Activated T-helper 1 cell treated with anti-CD3 and anti-CD28 coated beads, Interleukin-2, amount 50 U/mL, for 16 hours (primary cell): ENCODE results near the gene CCDC93.

Source experiments
- DNase-seq, 2 donors: peaks; one replicate each; pipeline ENCODE4 v3.0.0-alpha.2; 2020; ENCODE audit warnings: low read depth in 1 of 2, low spot score in 1 of 2

Gene CCDC93

DNA sequence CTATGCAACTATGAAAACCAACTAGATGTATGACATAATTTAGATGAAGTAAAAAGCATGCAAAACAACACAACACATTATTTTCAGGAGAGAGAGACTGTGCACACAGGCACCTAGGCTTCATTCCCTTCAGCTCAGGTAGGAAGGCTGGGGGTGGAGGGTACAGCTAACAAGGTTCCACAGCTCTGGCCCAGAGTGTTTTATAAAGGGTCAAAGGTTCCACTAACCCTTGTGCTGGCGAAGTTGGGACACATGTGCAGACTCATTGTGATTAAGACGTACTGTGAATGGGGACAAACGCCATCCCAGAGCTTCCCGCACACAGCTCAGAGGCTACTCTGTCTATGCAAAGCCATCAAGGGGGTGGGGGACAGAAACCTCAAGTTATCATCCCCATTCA is 19.1 kb downstream of the CCDC93 start:
- DNase-seq: no peak

DNA sequence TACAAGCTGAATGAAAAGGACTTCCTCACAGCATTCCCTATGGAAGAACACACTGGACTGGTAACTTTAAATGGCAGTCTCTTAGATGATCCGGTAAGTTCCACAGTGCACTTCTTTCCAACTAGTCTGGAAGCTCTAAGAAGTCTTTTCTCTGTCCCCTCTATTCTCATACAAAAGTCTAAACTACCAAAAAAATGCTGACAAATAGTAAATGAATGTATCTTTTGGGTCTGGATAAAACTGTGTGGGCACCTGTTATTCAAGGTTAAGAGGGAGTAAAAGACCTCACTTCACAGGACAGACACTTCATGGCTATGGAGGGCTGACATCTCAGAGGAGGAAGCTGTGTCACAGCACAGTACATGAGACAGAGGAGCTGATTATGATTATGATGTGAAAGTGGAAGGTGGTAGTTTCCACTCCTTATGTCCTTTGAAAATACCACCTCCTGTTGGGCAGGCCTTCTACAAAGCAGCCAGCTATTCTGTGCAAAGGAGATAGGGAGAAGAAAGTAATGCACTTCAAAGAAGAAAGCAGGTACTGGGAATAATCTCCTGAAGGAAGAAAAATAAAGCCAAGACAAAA is 23.9 kb downstream of the CCDC93 start:
- no peak for DNase-seq

DNA sequence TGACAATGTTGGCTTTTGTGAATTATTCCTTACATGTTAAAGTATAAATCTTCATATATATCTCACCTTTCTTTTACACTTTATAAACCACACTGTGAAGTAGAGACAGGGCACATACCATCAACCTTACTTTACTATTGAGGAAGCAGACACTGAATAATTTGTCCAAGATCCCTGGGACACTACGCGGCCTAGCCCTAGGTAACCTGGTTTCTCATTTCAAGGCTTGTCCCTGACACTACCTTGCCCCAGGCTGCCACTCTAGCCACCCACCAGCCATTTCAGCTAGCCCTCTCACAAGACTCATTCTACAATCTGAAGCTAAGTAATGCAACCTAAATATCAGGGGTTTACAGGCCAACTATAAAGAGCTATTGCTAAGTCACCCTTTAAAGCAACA is 26.7 kb downstream of the CCDC93 start:
- no peak for DNase-seq

DNA sequence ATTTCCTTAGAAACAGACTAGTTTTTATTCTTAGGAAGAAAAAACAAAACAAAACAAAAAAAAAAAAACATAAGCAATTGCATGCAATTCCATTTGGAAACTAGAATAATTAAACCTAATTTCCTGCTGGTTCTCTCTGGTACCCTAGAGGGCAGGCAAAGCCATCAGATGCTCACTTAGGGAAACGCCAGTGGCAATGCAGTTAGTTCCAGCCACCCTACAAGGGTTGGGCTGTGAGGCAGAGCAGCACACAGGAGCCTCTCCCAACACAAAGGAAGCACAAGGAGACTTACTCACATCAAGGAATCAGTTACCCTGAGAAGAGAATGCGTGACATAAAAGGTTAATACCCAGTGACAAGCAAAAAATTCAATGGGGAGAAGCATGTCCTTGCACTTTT is 28.8 kb downstream of the CCDC93 start:
- DNase-seq: no peak

DNA sequence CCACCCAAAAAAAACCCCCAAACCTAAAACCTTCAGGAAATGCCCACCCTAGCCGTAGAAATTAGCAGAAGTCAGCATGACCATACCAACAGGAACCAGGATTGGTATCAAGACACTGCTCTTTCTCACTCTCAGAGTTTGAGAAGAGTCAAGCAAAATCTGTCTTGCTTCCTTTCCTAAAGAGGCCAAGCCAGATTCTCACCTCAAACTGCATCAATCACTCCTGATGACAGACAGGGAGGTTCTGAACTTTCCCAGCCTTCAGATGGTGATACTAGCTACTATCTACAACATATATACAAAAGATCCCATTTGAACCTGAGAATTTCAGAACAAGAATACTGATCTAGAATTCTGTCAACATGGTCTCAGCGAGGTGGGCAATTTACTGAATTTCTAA is 29.7 kb downstream of the CCDC93 start:
- DNase-seq: no peak

DNA sequence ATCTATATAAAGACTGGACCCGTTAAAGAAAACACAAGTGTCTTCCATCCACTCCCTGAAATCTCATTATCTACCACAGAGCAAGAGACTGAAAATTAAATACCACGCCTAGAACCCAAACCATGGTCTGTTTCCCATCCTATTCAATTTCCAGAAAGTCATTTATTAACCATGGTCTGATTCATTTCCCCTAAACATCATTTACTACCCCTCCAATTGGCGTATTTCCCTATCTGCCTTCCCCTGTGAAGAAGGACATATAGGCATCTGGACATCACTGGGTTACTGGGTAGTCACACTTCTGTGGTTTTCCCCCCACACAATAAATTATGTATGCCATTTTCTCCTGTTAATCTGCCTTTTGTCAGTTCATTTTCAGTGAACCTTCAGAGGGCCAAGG is 30.8 kb downstream of the CCDC93 start:
- no peak for DNase-seq

DNA sequence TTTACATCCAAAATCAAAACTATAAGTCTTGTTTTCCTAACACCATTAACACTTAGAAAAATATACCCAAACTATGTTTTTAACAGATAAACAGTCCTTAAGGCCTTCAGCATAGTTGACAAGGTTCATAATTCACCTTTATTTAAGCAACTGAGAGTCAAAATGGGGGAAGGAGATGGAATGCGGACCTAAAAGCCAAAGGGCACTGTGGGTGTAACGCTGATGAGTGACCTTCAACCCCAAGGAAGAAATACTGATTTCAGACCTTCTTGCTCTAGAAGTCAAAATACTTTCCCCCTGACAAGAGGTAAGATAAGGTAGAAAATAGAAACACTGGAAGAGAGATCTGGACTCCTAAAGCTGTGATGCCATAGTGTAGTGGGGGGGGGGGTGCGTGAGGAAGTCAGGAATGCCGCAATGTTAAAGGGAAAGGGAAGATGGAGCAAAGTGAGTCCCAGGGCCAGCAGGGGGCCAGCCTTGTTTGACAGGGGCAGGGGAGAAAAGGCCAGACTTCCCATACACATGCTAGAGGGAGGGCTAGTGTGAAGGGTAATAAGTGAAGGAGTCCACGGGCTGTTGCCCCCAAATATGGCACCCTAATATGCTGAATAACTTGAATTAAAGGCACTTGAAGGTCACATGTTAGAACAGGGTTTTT is 31.4 kb downstream of the CCDC93 start:
- DNase-seq: no peak

DNA sequence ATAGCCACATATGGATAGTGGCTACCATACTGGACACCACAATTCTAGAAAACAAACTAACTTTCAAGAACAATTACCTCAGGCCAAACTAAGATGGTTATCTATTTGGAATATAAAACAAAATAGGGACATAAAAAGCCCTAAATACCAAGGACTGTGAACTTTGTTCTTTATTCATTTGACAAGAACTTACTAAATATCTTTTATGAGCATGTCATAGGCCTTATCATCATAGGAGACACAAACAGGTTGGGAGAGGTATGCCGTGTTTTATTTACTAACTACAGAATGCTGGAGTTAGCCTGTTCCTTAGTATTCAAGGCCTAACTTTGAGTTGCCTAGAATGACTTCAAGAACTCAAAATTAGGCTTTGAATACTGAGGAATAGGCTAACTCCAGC is 32.1 kb downstream of the CCDC93 start:
- no peak for DNase-seq

DNA sequence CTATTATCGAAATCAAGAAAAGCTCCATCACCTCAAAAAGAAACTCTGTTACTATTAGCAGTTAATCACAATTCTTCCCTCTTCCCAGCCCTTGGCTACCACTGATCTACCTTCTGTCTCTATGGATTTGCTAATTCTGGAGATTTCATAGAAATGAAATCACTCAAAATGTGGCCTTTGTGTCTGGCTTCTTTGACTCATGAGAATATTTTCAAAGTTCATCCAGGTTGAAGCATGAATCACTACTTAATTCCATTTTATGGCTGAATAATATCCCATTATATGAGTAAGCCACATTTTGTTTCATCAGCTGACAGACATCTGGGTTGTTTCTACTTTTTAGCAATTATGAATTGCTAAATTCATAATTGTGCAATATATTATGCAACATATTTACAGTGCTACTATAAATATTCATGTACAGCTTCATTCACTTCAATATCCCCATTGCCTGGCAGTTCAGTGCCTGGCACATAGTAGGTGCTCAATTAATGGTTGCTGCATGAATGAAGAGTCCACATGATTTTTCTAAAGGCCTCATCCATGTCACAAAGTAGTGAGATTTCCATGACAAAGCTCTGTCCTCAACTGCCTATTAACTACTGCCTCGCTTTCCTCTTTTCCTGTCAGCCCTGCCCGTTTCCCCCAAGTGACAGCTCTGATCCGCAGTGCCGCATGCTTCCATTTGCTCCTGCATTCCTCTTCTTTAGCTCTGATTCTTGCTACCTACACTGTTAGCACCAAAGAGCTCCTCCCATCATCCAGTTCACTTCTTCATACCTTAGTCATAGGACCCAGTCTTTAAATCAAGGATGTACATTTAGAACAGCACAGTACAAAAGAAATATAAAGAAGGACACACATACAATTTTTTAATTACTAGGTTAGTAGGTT is 32.8 kb downstream of the CCDC93 start:
- no peak for DNase-seq

DNA sequence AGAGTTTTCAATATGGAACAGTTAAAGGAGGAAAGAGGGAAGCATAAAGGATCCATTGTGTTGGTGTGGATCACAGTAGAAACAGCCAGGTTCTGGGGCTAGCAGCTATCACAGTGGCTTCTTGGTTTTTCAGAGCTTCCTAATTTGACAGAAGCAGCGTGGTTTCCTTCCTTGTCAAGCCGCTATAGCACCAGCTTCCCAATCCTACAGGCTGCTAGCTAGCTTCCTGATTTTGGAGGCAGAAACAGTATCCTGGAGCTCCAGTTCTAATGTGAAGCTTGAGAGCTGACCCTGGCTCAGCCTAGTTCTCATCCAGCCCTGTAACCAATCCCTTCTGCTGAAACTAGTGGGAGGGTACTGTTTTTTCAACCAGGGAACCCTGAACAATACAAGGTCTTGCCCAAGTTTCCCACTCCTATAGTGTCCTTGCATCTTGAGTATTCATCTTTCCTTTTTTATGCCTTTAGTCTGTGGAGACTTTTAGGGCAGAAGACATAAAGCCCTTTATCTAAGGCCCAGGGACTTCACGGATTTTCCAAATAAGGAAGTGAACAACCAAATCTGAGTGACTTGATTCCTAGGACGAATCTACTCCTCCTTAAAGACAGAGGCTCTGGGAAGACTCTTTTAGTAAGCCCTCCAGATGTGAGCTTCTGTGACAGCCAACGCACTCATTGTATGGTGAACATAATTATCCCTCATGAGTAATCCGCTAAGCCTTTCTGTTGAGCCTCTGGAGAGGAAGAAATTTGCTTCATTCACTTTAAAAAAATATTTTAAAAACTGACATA is 33.8 kb downstream of the CCDC93 start:
- DNase-seq: no peak

DNA sequence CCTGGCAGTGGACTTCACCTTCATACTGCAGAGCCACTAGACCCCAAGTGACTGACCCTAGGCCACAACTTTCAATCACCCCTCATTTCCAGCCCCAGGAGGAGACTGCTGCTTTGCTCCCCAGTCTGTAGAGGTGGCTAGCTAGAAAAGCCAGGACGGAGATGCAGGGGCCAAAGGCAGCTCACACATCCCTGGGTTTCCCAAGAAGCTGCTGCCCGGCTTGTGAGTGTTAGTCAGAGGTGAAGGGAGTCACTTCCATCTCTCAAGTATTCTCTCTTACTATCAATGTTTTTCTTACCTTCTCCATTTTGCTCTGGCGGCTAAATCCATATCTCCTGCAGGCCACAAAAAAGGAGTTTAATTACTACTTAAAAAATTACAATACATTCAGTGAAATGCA is 36.2 kb downstream of the CCDC93 start:
- DNase-seq: no peak

DNA sequence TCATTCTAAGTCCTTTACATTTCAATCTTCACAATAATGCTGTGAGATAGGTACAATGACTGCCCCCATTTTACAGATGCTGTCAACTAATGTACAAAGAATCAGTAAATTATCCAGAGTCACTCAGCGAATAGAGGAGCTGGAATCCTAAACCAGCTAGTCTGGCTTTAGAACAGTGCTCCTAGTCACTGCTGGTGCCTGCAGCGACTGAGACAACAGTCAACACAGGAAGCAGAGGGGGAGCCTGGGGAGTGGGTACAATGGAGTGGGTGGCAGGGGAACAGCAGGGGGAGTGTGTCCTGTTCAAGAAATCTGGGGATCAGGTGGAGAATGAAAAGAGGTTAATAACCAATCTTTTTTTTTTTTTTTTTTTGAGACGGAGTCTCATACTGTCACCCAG is 37.3 kb downstream of the CCDC93 start:
- DNase-seq: no peak

DNA sequence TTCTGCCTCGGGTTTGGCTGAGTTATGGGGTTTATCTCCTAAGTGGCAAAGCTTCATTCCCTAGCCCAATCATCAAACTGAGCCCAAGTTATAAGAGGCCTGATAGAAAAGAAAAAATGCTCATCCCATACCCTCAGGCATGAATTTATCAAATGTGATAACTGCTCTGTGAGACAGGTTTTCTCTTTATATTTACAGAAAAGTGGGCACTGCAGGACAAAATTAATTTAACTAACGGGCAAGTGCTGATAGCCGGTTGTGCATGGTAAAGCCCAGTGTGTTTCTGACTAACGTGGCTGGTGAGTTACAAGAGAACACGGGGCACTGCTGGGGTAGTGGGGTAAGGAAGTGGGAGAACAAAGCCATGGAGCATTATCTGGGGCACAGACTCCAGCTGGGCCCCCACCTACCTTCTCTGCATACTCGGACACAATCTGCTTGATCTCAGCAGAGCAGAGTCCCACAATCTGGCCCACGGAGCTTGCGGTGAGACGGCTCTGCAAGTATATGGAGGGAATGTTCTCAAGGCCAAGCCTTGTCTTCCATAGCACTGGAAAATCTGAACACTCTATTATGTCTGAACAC is 40.3 kb downstream of the CCDC93 start:
- DNase-seq: no peak

DNA sequence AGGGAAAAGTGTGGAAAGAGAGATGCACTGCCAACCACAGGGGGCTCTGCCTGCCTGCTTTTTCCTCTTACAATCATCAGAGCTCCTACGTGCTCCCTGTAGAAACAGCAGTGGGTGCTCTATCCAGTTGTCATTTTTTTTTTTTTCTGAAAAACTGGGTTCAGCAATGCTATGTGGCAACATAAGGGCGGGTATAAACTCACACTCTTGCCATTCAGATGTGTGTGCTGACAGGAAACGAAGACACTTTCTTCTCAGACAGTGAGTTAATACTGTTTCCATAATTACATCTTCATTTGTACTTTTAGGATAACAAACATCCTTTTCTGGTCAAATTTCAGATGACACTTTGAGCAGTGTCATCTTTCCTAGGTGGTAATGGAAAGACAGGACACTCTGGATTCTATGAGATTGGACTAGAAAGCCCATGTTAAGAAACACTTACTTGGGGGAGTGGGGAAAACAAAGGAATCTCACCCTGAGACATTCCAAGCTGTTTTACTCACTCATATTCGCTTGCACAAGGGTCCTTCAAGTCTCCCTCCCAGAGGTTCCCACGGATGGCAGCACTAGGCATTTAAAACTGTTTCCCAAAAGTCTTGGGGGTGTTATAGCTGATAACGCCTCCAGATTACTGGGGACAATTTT is 41.3 kb downstream of the CCDC93 start:
- DNase-seq: no peak

DNA sequence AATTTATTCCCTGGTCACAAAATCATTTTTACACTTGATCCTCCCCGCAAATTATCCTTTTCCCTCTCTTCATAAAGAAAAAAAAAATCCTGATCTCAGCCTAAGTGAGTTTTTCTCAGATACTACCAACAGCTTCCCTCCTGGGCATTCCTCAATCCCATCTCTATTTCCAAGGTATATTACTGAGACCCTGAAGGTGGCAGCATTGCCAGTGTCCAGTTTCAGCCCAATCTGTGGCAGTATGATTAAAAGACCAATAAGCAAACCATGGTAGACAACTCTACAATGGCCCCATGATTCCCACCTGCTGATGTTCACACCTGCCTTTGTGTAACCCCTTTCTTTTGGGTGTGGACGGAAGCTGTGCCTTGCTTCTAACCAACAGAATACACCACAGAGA is 45.1 kb downstream of the CCDC93 start:
- no peak for DNase-seq

DNA sequence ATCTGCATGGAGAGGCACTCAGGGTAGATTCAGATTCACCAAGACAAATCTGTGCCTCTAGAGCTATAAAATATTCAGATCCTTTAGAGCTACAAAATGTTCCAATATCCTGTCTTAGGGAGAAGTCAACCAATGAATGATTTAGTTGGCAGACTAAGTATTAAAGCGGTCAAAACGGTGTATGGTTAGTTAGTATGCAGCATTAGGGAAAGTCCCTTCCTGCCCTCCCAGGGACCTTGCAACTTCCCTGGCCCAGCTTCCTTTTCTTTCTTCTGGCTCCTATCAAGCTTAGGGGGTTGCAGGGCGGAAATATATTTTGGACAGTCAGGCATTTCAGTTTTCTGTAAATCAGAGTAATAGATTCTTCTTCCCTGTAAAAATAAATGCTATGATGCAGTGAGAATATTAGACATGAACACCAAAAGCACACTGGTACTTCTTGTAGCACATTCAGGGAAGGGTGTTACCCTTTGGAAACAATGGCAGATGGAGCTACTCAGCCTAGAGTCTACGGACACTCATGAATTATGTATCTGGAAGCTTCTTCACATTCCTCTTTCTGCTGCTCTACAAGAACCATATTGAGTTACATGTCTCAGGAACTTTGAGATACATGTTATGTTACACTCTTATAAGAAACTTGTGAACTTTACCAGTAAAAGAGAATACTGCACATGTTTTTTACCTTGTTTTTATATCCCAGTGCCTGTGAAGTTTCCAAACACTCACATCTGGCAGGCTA is 45.7 kb downstream of the CCDC93 start:
- DNase-seq: no peak

DNA sequence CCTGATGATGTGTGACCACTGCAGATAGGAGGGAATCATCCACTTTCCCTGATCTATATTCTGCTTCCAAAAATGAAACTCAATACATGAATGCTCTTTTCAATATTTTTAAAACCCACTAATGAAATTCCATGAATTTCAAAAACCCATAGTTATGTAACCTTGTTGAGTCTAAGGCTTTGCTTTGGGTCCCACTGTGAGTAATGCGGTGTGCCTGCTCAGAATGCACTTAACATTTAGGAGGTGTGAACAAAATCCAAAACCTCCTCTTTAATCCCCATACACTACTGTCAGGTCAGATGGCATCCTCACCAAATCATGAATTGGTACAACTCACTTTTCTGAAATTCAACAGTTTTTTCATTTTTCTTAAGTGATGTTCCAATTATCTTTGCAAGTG is 50.4 kb downstream of the CCDC93 start:
- no peak for DNase-seq

DNA sequence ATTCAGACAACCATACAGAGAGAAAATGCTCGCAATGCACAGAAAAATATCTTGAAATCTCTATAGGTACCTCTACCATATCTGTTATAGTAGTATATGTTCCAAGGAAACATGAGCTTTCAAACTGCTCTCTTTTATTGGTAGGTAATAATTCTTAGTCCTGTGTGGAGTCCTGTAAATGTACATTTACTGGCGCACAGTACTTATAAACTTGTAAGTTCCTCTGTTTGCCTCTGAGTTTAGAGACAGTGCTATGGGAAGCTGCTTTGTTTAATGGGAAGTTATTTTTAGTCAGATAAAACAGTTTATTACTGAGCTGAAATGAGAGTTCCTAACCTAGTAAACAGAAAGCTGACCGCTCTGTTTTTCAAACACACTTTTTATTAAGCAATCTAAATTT is 52.7 kb downstream of the CCDC93 start:
- no peak for DNase-seq

DNA sequence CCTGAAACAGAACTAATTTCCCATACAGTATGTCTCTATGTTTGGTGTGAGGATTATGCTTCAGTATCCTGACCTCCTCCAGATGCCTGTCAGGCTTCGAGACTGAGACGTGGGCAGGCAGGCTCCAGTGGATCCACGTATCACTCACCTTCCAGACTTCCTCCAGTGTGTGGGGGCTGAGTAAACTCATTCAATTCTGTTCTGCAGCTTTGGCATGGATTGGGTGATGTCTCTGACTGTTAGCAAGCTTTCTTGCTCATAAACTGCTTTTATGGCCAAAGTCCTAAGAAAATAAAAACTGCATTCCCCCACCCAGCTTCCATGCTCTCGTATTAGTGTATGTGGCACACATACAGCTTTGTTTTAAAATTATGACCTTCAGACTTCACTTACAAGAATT is 53.6 kb downstream of the CCDC93 start:
- DNase-seq: no peak

DNA sequence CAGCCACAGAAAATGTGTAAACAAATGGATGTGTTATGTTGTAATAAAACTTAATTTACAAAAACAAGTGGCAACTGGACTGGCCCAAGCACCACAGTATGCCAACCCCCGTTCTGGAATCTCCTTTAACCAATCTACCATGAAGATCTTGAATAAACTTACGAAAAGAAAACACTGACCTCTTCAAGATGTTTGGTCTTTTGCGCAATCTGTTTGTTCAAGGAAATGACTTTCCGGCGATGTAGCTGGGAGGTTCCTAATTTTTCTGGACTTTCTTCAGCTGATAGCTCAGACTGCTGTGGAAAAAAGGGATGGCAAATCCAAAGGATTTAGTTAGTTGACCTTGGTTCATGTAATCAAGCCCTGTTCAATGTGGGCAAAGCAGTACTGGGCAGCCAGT is 55.7 kb downstream of the CCDC93 start:
- no peak for DNase-seq
